DMS53 treated with DMSO at 0.1 percent for 48 hours (cell line): Measurements from ENCODE around the gene DPAGT1.

Experiments
- DNase-seq: peaks from one replicate; lab custom pipeline; 2025; ENCODE audit not compliant: unreplicated experiment; lab: John Stamatoyannopoulos, UW

DPAGT1 gene

DNA sequence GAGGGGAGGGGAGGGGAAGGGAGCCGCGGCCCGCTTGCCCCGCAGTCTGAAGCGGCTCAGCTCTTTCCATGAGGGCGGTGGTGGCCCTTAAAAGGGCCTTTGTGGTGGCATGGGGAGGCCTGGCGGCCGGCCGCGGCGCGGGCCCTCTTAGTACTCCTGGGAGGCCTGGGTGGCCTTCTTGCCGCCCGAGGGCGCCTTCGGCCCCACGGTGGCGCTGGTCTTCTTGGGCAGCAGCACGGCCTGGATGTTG lies 6.9 kb downstream of the DPAGT1 start:
- peak; percentile 40 for DNase-seq

DNA sequence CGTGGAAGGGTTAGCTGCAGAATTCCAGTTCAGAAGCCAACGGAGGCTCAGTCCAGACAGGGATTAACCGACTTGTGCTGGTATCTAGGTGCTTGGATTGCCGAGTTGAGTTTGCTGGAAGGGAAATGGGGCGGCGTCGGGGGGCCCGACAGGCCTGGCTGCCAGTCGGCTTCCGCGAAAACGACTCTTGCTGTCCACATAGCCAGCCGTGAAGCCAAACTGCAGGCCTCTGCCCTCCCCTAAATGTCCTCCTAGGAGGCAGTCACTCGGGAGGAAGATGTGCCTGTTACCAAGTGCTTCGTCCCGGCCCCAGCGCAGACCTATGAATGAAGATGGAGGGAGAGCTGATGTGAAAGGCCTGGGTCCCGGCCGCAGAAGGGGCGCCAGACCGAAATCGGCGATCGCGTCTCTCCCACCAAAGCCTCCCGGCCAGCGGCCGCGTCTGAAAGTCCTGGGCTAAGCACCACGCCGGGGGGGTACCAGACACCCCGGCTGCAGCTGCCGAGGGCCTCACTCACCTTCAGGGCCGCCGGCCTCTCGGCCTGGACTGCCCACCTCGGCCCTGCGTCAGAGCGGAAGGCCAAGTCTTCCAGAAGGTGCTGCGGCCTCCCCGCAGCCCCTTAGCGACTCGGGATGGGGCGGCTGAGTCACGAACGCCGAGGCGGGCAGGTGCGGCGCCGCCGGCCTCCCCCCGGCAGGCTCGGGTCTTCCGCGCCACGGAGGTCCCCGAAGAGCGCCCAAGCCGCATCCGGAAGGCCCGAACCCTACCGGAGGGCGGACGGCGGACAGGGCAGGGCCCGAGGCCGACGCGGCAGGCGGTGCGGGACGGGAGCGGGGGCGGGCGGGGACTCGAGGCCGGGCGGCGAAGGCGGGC lies 7.5 kb downstream of the DPAGT1 start:
- DNase-seq, result no peak

DNA sequence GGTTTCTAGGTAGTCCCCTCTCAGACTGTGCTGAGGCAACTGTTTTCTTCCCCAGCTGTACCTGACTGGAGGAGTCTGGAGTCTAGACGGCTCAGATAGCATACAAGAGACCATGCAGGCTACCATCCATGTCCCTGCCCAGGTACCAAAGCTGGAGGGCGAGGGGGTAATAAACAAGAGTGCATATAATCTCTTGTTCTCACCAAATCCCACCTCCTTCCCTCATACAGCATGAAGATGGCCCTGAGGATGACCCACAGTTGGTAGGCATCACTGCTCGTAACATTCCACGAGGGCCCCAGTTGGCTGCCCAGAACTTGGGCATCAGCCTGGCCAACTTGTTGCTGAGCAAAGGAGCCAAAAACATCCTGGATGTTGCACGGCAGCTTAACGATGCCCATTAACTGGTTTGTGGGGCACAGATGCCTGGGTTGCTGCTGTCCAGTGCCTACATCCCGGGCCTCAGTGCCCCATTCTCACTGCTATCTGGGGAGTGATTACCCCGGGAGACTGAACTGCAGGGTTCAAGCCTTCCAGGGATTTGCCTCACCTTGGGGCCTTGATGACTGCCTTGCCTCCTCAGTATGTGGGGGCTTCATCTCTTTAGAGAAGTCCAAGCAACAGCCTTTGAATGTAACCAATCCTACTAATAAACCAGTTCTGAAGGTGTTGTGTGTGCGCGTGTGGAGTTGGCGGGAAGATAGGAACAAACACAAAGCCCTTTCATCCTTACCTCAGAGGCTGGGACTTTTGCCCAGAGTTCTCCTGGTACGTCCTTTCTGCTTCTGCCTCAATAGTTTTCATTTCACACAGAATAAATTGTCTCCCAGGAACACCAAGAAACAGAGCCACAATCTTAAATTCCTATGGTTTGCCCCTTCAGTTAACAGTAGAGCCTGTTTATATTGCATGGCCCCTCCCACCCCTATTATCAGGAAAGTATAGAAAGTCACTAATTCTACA lies 8.5 kb downstream of the DPAGT1 start:
- no peak for DNase-seq

DNA sequence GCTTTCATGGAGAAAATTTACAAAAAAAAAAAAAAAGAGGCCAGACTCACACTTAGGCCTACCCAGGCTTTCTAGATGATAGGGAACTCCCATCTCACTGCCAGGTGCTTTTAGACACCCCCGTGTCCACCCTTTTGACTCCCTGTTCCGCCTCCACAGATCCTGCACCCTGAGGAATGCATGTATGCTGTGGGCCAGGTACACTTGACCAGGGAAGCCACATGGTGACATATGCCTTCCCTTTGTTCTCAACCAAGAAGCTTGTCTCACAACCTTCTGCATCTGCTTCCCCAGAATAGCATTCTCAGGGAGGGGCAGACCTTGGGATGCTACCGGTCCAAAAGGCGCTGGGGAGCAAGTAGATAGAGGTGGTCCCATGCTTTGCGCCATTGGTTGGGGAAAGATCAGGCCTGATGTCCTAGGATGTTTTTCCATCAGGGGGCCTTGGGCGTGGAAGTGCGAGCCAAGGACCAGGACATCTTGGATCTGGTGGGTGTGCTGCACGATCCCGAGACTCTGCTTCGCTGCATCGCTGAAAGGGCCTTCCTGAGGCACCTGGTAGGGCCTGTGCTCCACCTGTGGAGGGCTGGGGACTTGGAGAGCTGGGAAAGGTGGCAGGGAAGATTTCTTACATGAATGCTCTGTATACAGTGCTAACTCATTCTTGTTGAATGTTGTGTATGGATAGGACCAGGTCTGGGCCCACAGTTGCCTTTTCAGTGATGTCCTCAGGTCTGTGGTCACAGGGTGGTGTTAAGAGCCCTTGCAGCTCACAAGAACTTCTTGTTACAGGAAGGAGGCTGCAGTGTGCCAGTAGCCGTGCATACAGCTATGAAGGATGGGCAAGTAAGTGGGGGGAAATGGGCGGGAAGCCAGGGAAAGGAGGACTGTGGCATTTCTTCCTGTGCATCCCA lies 9.4 kb downstream of the DPAGT1 start:
- DNase-seq, result no peak

DNA sequence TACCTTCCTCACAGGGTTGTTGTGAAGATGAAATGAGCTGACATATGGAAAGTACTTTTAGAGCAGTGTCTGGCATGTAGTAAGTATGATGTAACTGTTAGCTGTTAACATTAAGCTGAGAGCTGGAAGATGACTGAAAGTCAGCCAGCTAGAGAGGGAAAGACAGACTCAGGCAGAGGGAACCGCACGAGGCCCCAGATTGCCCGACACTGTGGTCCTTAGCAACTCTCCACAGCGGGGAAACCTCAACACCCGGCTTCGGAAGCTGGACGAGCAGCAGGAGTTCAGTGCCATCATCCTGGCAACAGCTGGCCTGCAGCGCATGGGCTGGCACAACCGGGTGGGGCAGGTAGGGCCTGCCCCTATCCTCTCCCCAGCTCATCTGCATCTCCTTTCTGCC lies 10.5 kb downstream of the DPAGT1 start:
- DNase-seq, result no peak

DNA sequence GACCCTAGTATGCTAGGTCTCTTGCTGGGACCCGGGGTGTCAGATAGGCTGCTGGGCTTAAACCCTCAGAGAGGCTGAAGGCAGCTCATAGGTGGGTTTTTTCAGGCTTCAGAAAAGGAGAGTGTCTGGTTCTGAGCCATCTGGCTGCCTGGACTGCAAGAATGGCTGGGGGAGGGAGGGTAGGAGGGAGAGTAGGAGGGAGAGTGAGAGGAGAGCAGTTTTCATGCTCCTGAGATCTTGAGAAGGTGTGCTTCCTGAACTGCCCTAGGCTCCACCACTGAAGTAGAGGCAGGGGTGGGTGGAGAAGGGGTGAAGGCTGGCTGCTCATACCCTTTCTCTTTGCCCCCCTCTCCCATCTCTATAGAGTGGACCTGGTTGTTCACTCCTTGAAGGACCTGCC lies 12.3 kb downstream of the DPAGT1 start:
- DNase-seq, result no peak

DNA sequence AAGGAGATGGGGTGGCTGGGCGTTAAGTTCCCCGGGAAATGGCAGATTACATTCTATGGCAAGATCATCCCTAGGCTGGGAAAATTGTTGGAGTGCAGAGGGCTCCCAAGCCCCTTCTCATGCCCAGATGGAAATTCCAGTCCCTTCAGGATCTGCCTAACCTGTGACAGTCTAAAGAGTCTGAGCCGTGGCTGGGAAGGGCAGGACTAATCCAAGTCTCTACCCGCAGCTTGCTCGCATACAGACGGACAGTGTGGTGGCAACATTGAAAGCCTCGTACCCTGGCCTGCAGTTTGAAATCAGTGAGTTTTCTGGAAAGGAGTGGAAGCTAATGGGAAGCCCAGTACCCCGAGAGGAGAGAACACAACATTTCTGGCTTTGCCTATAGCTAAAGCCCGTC lies 13.2 kb downstream of the DPAGT1 start:
- DNase-seq, result no peak

DNA sequence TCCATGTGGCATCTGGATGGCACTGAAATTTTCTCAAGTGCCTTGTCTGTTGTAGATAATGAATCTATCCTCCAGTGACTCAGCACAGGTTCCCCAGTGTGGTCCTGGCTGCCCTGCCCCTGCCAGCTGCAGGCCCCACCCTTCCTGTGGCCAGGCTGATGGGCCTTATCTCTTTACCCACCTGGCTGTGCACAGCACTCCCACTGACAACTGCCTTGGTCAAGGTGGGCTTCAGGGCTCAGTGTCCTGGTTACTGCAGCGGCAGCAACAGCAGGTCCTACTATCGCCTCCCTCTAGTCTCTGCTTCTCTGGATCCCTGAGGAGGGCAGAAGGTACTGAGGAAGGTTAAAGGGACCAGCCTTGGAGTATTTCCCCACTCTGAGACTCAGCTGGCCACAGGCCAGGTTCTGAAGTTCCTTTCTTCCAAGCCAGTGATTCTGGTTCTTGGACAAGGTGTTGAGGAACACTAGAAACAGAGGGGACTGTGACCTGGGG lies 13.9 kb downstream of the DPAGT1 start:
- peak; percentile 33 for DNase-seq

DNA sequence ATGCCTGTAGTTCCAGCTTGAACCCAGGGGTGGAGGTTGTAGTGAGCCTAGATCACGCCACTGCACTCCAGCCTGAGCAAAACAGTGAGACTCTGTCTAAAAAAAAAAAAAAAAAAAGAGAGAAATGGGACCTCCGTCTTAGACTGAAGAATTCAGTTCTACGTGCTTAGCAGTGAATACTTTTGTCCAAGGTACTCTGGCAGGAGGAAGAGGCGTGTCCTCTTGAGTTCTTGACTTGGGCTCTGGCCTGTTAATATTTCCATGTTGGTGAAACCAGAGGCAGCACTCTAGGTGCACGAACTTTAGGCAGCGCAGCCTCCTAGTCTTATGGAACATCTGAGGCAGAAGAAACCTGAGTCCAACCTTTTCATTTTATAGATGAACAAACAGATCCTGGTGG lies 14.5 kb downstream of the DPAGT1 start:
- no peak for DNase-seq

DNA sequence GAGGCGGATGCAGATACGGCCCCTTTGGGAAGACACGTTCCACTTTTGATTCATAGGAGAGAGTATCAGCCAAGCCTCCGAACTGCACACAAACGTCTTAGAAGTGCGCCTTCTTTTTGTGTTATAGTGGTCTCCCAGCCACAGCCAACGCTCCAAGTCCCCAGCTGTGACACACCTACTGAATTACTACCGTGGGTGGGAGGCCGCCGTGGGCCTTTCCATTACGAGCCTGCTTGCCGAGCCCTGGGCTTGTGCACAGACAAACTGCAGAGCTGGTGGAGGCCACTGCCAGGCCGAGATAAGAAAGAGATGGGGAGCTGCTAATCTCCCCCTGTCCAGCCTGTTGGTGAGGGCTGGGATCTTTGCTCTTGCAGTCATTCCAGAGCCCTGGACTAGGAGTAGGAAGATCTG lies 16.2 kb downstream of the DPAGT1 start:
- DNase-seq, result no peak

DNA sequence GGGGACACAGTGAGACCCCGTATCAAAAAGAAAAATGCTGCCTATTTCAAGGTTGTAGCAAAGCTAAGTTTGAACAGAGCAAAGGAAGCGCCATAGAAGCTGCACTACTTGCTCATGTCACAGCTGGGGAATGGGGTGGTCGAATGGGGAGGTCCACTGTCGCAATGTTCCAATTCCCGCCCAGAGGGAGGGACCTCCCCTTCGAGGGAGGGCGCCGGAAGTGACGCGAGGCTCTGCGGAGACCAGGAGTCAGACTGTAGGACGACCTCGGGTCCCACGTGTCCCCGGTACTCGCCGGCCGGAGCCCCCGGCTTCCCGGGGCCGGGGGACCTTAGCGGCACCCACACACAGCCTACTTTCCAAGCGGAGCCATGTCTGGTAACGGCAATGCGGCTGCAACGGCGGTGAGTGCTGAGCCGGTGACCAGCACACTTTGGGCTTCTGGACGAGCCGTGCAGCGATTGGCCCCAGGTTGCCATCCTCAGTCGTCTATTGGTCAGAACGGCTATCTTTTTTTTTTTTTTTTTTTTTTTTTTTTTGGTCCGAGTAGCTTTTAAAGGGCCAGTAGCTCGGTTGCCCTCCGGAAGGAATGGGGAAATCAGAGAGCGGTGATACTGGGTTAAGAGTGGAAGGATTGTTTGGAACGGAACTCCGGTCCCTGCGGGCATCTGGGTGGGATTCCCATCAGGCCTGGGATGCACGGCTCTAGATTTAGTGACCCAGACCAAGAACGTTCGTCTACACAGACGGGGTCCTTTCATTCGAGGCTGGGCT lies 16.8 kb downstream of the DPAGT1 start, which contains the start of gene HMBS:
HMBS (plus strand) TSS at position 219 of the 774 bp plus-strand sequence; CDS start at position 372, 153 bp downstream.
- peak; percentile 94 for DNase-seq

DNA sequence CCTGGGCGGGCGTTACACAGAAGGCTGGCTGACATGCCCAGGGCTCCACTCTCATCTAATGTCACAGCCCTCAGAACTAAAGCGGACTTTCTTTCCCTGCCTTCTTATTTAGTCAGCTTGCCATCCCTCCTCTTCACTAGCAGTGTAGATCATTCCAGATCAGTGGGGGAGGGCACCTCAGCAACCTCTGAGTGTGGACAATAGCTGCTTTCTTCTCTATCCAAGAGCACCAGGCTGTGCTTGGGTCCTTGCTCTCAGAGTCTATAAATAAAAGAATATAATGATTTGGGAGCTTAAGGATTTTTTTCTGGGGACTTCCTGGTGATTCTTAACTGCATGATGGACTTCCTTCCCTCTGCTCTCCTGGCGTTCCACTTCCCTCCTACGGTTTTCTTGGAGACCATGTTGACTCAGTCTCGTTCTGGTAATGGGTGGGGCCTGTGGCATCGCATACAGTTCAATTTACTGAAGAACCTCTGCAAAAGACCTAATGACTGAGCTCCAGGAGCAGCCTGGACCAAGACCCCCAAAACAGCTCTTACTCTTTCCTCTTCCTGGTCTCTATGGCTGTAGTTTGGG lies 19.9 kb downstream of the DPAGT1 start:
- DNase-seq, result no peak

DNA sequence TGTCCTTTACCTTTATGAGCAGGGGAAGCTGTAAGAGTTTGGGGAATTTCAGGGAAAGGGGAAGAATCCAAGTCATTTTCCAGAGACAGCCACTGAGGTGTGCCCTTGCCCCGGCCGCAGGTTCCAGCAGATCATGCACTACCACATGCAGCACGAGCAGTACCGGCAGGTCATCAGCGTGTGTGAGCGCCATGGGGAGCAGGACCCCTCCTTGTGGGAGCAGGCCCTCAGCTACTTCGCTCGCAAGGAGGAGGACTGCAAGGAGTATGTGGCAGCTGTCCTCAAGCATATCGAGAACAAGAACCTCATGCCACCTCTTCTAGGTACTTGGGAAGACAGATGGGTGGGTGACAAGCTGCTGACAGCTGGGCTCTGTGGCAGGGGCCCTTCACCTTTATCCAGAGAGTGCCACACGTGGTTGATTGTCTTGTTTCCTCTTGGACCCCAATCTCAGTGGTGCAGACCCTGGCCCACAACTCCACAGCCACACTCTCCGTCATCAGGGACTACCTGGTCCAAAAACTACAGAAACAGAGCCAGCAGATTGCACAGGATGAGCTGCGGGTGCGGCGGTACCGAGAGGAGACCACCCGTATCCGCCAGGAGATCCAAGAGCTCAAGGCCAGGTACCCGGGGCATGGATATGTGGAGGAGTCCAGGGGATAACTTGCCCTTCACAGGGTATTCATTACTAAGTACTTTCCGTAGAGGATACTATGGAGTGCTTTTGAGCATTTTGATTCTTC lies 22.8 kb downstream of the DPAGT1 start:
- no peak for DNase-seq

DNA sequence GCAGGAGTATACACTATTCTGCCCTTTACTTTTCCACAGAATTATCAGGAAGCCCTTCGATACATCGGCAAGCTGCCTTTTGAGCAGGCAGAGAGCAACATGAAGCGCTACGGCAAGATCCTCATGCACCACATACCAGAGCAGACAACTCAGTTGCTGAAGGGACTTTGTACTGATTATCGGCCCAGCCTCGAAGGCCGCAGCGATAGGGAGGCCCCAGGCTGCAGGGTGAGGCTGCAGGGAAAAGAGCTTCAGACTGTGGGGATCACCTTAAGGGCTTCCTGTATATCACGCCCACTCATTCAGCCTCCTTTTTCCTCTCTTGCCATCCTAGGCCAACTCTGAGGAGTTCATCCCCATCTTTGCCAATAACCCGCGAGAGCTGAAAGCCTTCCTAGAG lies 23.8 kb downstream of the DPAGT1 start:
- no peak for DNase-seq

DNA sequence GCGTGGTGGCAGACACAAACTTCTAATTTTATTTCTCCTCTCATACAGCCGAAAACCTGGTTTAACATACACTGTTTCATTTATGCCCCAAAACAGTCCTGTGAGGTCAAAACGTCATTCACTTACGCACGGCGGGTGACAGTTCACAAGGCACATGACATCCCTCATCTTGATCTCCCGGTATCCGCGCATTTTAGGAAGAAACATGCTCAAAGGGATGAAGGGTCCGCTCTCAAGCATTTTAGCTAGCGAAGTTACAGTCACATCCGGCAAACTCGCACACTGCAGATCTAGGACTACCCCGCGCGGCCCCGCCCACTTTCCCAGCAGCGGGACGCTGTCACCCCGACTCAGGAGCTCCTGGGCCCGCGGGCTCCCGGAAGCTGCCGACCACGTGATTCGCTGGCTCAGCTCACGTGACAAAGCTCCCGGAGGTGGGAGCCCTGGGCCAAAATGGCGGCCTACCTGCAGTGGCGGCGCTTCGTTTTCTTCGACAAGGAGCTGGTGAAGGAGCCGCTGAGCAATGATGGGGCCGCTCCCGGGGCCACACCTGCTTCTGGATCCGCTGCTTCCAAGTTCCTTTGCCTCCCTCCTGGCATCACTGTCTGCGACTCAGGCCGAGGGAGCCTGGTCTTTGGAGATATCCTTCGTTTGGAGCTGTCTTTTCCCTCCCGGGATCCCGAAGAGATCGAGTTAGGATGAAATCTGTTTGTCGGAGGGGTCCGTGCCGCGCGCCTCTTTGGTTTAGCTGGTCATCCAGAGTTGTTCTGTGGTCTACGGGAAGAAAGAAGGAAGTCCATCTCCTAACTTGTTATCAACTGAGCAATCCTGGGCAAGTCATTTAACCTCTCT lies 34.1 kb downstream of the DPAGT1 start, which contains the start of gene VPS11:
VPS11 (plus strand) TSS at position 448 of the 852 bp plus-strand sequence; CDS start at position 454, 6 bp downstream.
- peak; percentile 92 for DNase-seq

DNA sequence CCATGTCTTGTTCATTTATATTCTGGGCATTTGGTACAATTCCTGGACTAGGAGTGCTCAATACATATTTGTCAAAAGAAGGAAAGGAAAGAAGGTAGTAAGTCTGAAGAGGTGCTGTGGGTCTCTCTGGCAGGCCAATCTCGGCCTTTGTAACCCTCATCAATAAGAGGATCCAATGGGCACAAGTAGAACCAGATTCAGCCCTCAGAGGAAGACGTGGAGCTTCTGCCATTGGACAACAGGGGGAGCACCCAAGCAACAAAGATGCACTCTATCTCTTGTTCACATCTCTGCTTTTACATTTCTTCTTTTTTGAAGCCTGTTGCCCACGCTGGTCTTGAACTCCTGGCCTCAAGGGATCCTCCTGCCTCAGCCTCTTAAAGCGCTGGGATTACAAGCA lies 36.3 kb downstream of the DPAGT1 start:
- peak; percentile 19 for DNase-seq

DNA sequence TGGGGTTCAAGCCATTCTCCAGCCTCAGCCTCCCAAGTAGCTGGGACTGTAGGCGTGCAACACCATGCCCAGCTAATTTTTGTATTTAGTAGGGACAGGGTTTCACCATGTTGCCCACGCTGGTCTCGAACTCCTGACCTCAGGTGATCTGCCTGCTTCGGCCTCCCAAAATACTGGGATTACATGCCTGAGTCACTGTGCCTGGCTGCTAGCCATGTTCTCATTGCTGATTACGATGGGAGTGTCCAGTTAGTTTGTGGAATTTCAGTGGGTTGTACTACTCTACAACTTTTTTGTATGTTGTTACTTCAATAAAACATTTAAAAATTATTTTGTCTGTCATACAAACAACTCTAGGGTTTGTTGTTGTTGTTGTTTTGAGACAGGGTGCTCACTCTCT lies 38.9 kb downstream of the DPAGT1 start:
- DNase-seq, result no peak

DNA sequence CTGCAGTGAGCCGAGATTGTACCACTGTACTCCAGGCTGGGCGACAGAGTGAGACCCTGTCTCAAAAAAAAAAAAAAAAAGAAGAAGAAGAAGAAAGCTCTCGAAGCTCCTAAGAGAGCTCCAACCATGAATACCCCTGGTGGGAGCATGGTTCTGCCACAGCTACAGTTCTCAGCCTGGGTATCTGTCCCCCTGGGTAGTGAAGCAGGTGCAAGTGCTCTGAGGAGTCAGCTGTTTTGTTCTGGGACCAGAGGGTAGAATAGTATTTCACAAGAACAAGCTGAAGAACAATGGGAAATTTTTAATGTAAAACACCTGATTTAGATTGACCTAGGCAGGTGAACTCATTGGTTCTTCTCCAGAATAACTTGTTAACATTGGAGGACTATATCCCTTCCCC lies 40.4 kb downstream of the DPAGT1 start:
- no peak for DNase-seq
